ENCODE data around the gene SH3GL2.

DNA sequence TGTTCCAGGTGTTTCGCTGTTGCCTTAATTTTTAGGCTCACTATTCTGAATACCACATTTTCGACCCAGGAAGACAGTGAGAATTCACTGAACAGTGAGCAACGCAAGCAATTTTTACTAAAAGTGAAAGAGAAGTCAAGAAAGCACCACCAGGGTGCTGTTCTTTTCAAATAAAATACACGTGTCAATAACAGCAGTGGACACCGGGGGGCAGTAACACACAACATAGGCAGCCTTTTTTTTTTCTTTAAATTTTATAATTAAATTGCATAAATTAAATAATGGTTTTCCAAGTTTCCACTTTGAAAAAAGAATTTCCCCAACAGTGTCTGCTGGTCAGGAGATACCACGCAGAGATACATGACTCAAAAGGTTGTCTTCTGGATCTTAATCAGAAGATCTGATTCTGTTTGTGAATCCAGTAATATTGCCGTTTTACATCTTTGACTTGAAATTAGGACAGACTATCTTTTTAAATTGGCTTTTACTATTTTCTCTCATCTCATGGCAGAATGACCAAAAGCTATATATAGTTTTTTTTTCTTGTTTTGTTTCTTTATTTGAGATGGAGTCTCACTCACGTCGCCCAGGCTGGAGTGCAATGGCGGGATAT lies 47.1 kb upstream of the SH3GL2 start:
- TF ChIP-seq REST (IDR thresholded peaks at IDR 0.05; ENCODE audit: insufficient read depth in 1 of 2, low read depth in 2 of 2, low read length in 2 of 2) (no peak), TAF1 (IDR thresholded peaks at IDR 0.05; ENCODE audit: borderline replicate concordance, insufficient read depth, low read length) (no peak), POLR2AphosphoS5 (IDR thresholded peaks at IDR 0.05; ENCODE audit: low read depth, low read length) (no peak), SIN3A (IDR thresholded peaks at IDR 0.05; ENCODE audit: borderline replicate concordance, insufficient read depth, low read length) (no peak), FOXP2 (optimal IDR thresholded peaks at IDR 0.05; ENCODE audit: borderline replicate concordance, extremely low read depth, extremely low read length, insufficient read depth) (no peak)

Data from PFSK-1 (cell line).